PC-3 (cell line): Measurements from ENCODE around the gene GGCX.

Source experiments
- CTCF ChIP-seq: fragments of 300-600 bp; sonication (generic); conservative IDR thresholded peaks from 2 replicates; pipeline ENCODE4 v1.5.1; 2017; ENCODE audit warnings: antibody characterized with exemption, low read depth, mild to moderate bottlenecking, low read length
- EZH2 ChIP-seq: fragments of 300-600 bp; sonication (generic); IDR thresholded peaks from one replicate; pipeline ENCODE4 v1.6.1; 2017; ENCODE audit warnings: antibody characterized with exemption, mild to moderate bottlenecking, low read length; ENCODE audit not compliant: unreplicated experiment
- EZH2phosphoT487 ChIP-seq: fragments of 300-600 bp; sonication (generic); IDR thresholded peaks from 2 replicates; pipeline ENCODE4 v1.6.1; 2018; ENCODE audit warnings: mild to moderate bottlenecking, antibody characterized with exemption, low read length, borderline replicate concordance

GRCh38 chr2:85538507-85539360, 22.6 kb downstream of the GGCX start, which contains the start of gene MAT2A:
- TF ChIP-seq EZH2 (no peak), CTCF (peak; percentile 67), EZH2phosphoT487 (no peak)
